GM12878 (cell line): ENCODE measurements around the gene ATP13A5. TPM values are rescaled to one million over a fixed set of nuclear protein-coding genes. Genes with fewer than 3 reads are reported as not detected.

Experiments used
- ATAC-seq: fragments of 200-7000 bp; cut with Tn5 transposase; 3 replicates; pipeline ENCODE4 v1.9.1; 2020; ENCODE audit warnings: mild to moderate bottlenecking, moderate library complexity
- BruUV-seq: library from RNA; stranded (reverse); fragments of 400-500 nt; replicated peaks from 2 replicates; lab custom pipeline; 2021; lab: Mats Ljungman, UMichigan
- CTCF ChIA-PET: fragments of 300-600 bp; sonication (Branson Sonifier 250); formaldehyde crosslinking; extraction: SDS; loops from one replicate; lab custom pipeline; 2021; ENCODE audit warnings: inconsistent platforms; lab: Yijun Ruan, JAX
- POLR2A ChIA-PET: fragments of 350-600 bp; formaldehyde crosslinking; extraction: SDS; loops from one replicate; lab custom pipeline; 2021; ENCODE audit warnings: inconsistent platforms; lab: Charles Lee
- RAD21 ChIA-PET: fragments of 300-600 bp; sonication (Branson Sonifier 250); formaldehyde crosslinking; loops from one replicate; lab custom pipeline; 2023; ENCODE audit warnings: antibody characterized with exemption; ENCODE audit not compliant: unreplicated experiment; lab: Charles Lee
- SMC1A ChIA-PET: fragments of 300-600 bp; sonication (Branson Sonifier 250); formaldehyde crosslinking; loops from one replicate; lab custom pipeline; 2023; ENCODE audit not compliant: unreplicated experiment, uncharacterized antibody; lab: Charles Lee
- DNase-seq: peaks from one replicate; pipeline ENCODE4 v3.0.0-alpha.2; 2011; ENCODE audit warnings: low read depth, low spot score
- FAIRE-seq: peaks from 3 replicates; lab custom pipeline; 2011; peaks lifted over from hg19 to GRCh38; lab: Jason Lieb, UNC
- H2AFZ ChIP-seq: 2 replicates; pipeline ENCODE4 v1.6.0; 2011; ENCODE audit warnings: low read depth, low read length, control low read depth; ENCODE audit not compliant: control insufficient read depth
- H3K27ac ChIP-seq: 2 replicates; pipeline ENCODE4 v1.5.1; 2011; ENCODE audit warnings: control low read depth; ENCODE audit not compliant: control insufficient read depth, insufficient read depth
- H3K27me3 ChIP-seq, 2 experiments: replicated peaks in 1 of 2; 2 replicates each; pipeline versions ENCODE4 v1.6.0 to v1.6.1; 2011; ENCODE audit warnings: low read length in 1 of 2; ENCODE audit not compliant: control insufficient read depth in 2 of 2, insufficient read depth in 2 of 2
- H3K36me3 ChIP-seq, 2 experiments: 2 replicates each; pipeline ENCODE4 v1.5.1; 2011; ENCODE audit warnings: low read length in 1 of 2; ENCODE audit not compliant: control insufficient read depth in 2 of 2, insufficient read depth in 2 of 2
- H3K4me1 ChIP-seq: 2 replicates; pipeline ENCODE4 v1.6.1; 2011; ENCODE audit warnings: mild to moderate bottlenecking, low read length, moderate library complexity, mixed read lengths; ENCODE audit not compliant: control insufficient read depth, insufficient read depth
- H3K4me2 ChIP-seq: 2 replicates; pipeline ENCODE4 v1.6.0; 2011; ENCODE audit warnings: control low read depth; ENCODE audit not compliant: control insufficient read depth, insufficient read depth
- H3K4me3 ChIP-seq: fragments of 200-600 bp; sonication (generic); 2 replicates; pipeline ENCODE4 v1.5.1; 2016
- H3K79me2 ChIP-seq: 2 replicates; pipeline ENCODE4 v1.6.0; 2011; ENCODE audit warnings: low read length; ENCODE audit not compliant: control insufficient read depth, insufficient read depth
- H3K9ac ChIP-seq: 2 replicates; pipeline ENCODE4 v1.8.0; 2011; ENCODE audit warnings: low read length, control low read depth, mixed read lengths; ENCODE audit not compliant: control insufficient read depth, insufficient read depth
- H3K9me3 ChIP-seq: replicated peaks from 3 replicates; pipeline ENCODE4 v1.5.1; 2011; ENCODE audit warnings: mild to moderate bottlenecking, low read length; ENCODE audit not compliant: control insufficient read depth, insufficient read depth
- H4K20me1 ChIP-seq: 2 replicates; pipeline ENCODE4 v1.6.0; 2011; ENCODE audit not compliant: control insufficient read depth, insufficient read depth
- CHD2 ChIP-seq: IDR thresholded peaks from 2 replicates; pipeline ENCODE4 v1.6.1; 2011; ENCODE audit warnings: low read depth, low read length, improper control_type of control experiment, borderline replicate concordance
- CHD4 ChIP-seq: fragments of 200-600 bp; sonication (generic); IDR thresholded peaks from 2 replicates; pipeline ENCODE4 v1.6.1; 2016; ENCODE audit warnings: mild to moderate bottlenecking
- ESRRA ChIP-seq: IDR thresholded peaks from 2 replicates; pipeline ENCODE4 v1.6.1; 2012; ENCODE audit warnings: mild to moderate bottlenecking, low read length, improper control_type of control experiment
- FOXK2 ChIP-seq: fragments of 450-650 bp; IDR thresholded peaks from 2 replicates; pipeline ENCODE4 v1.6.1; 2017; ENCODE audit warnings: mild to moderate bottlenecking, moderate library complexity
- HDAC2 ChIP-seq: fragments of 200-600 bp; sonication (generic); IDR thresholded peaks from 2 replicates; pipeline ENCODE4 v1.6.1; 2017
- KDM1A ChIP-seq: fragments of 200-600 bp; sonication (generic); IDR thresholded peaks from 2 replicates; pipeline ENCODE4 v1.6.1; 2016; ENCODE audit warnings: borderline replicate concordance
- MEF2A ChIP-seq: IDR thresholded peaks from 2 replicates; pipeline ENCODE4 v1.6.1; 2011; ENCODE audit warnings: low read depth, mild to moderate bottlenecking, low read length, moderate library complexity; ENCODE audit not compliant: insufficient read depth
- RAD21 ChIP-seq: IDR thresholded peaks from 2 replicates; pipeline ENCODE4 v1.6.1; 2011; ENCODE audit warnings: mild to moderate bottlenecking, low read depth, low read length, moderate library complexity; ENCODE audit not compliant: insufficient read depth
- RBBP5 ChIP-seq: fragments of 200-600 bp; sonication (generic); conservative IDR thresholded peaks from 2 replicates; pipeline ENCODE4 v1.6.1; 2016
- ZNF274 ChIP-seq: IDR thresholded peaks from one replicate; pipeline ENCODE4 v1.8.0; 2011; ENCODE audit not compliant: insufficient read length, insufficient read depth
- ZZZ3 ChIP-seq: IDR thresholded peaks from 2 replicates; pipeline ENCODE4 v1.6.1; 2011; ENCODE audit warnings: low read depth; ENCODE audit not compliant: control insufficient read depth, insufficient read length
- WGBS: methylation state at CpG from one replicate; pipeline ENCODE4 v1.1.6; 2016; ENCODE audit warnings: low lambda C conversion rate; ENCODE audit not compliant: insufficient replicate concordance, insufficient coverage; ENCODE audit errors: missing lambda C conversion rate; 5-methylcytosine and 5-hydroxymethylcytosine counted together
- in situ Hi-C: fragments of 300-500 bp; cut with MboI; formaldehyde crosslinking; loops from 9 replicates; pipeline ENCODE4 v1.14.3; 2018; ENCODE audit warnings: mixed read lengths
- intact Hi-C: fragments of 100-400 bp; cut with micrococcal nuclease; formaldehyde crosslinking; loops from one replicate; pipeline ENCODE4 v1.14.2; 2022; ENCODE audit not compliant: unreplicated experiment
- polyA plus RNA-seq, 11 experiments: library from polyadenylated mRNA; depleted of rRNA in 4 of 11; unstranded in 6 of 11; stranded (reverse) in 5 of 11; fragments of >200 nt; fragmentation: Nextera tagmentation in 4 of 11; fragmentation: Illumina TruSeq in 1 of 11; extraction: Ambion mirVana in 4 of 11; extraction: Trizol in 1 of 11; gene quantifications; 1 replicate in 1 of 11; 2 replicates in 10 of 11; pipeline versions ENCODE4 v1.2.1 to v1.2.3, GENCODE V29; 2011 to 2016; ENCODE audit warnings: inconsistent platforms in 2 of 11, missing spikeins in 2 of 11, low read depth in 1 of 11
- total RNA-seq, 4 experiments: library from RNA; depleted of rRNA in 3 of 4; stranded (reverse); fragments of >200 nt in 3 of 4; fragmentation: Illumina TruSeq in 1 of 4; extraction: Trizol in 1 of 4; gene quantifications; 2 replicates each; pipeline versions ENCODE4 v1.2.1 to v1.2.3, GENCODE V29; 2013 to 2021
- TF ChIP-seq, protein P1 (sequence below): fragments of 450-650 bp; IDR thresholded peaks from 2 replicates; pipeline ENCODE4 v1.6.1; 2017; ENCODE audit warnings: mild to moderate bottlenecking, moderate library complexity

ATP13A5 gene
- total and polyA plus RNA-seq, 10 of the 15 experiments (the other 5 are each of a cell fraction or from before 2014, with no cell fraction given), result not detected

DNA sequence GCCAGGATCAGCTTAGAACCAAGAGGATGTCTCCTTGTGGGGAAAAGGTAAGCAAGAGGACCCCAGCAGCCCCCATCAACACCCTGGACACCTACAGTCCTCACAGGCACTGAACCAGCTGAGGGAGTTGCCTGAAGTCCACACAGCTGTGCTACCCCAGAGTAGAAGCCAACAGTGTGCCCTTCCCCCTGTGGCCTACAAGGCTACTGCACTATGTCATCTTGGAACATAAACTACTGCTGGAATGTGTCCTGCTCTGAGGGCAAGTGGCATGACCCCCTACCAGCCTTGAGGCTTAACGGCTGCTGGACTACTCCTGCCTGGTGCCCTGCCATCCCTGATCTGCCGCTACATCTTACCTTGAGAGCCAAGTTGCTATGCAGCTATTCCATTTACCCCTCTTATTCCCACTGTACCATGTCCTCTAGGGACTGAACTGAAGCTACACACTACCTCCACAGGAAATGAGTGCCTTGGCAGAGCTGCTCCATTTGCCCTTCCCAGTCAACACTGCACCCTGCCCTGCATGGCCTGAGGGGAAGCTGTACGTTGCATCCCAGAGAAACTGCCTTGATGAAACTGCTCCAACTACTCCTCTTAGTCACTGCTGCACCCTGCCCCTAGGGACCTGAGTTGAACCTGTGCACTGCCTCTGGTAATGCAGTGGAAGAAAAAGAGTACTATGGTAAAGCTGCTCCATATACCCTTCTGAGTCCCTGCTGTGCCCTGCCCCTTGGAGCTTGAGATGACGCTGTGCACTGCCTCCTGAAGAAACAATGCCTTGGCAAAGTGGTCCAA lies 40.2 kb upstream of the ATP13A5 start:
- no peak overlapping the region for H3K4me2 ChIP-seq
- ATAC-seq (no peak), DNase-seq (no peak)
- H4K20me1 ChIP-seq, result no peaks in the 10 kb centered on the region
- H3K4me3 ChIP-seq, result no peak overlapping the region
- CTCF ChIA-PET, result no interaction called here
- no peaks in the 10 kb centered on the region for H3K27me3 ChIP-seq
- no peaks in the 10 kb centered on the region for H3K4me1 ChIP-seq
- H3K9ac ChIP-seq, result no peak overlapping the region
- no peaks in the 10 kb centered on the region for H3K9me3 ChIP-seq
- no peak overlapping the region for H3K27ac ChIP-seq
- BruUV-seq, result no TSS peak
- SMC1A ChIA-PET, result interaction anchor here (0.6 kb wide), 1 partner anchor 13 kb away, joined by 3 read pairs; no protein-coding TSS in a partner anchor
- intact Hi-C loops, result no loop called here
- RAD21 ChIA-PET, result no interaction called here
- TF ChIP-seq FOXK2 (no peak), ZNF274 (no peak), KDM1A (no peak), ESRRA (no peak), CHD2 (no peak)
- TF ChIP-seq, all 136 proteins: peak for 0
- POLR2A ChIA-PET, result no interaction called here
- Histone ChIP-seq H2AFZ (no peak overlapping the region), H3K79me2 (no peaks in the 10 kb centered on the region), H3K36me3 (no peaks in the 10 kb centered on the region)
- 46% methylated on average over 4 of the region's 4 CpGs for WGBS
- in situ Hi-C loops, result no loop called here
- FAIRE-seq, result no peak

DNA sequence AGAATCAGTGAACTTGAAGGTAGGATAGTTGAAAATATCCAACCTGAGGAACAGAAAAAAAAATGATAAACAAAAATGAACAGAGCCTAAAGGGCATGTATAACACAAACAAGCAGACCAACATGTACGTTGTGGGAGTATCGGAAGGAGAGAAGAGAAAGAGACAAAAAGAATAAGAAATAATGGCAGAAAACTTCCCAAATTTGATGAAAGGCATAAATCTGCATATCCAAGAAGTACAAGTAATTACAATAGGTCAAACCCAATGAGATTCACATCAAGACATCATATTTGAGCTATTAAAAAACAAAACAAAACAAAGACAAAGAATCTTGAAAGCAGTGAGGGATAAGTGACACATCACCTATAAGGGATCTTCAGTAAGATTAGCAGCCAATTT lies 38.1 kb upstream of the ATP13A5 start:
- Histone ChIP-seq H2AFZ (no peak overlapping the region), H3K4me2 (no peak overlapping the region), H3K36me3 (no peaks in the 10 kb centered on the region), H3K9ac (no peak overlapping the region), H3K9me3 (no peaks in the 10 kb centered on the region), H4K20me1 (no peaks in the 10 kb centered on the region), H3K27me3 (no peaks in the 10 kb centered on the region), H3K27ac (no peak overlapping the region), H3K4me3 (no peak overlapping the region), H3K79me2 (no peaks in the 10 kb centered on the region), H3K4me1 (no peaks in the 10 kb centered on the region)
- ChIA-PET CTCF (no interaction called here), POLR2A (no interaction called here), RAD21 (no interaction called here), SMC1A (no interaction called here)
- WGBS, result 43% methylated on average over 2 of the region's 2 CpGs
- intact Hi-C loops (no loop called here), in situ Hi-C loops (no loop called here)
- ATAC-seq, result no peak
- no TSS peak for BruUV-seq
- no peak for DNase-seq
- no peak for FAIRE-seq
- TF ChIP-seq RAD21, result no peak
- TF ChIP-seq, protein P1, sequence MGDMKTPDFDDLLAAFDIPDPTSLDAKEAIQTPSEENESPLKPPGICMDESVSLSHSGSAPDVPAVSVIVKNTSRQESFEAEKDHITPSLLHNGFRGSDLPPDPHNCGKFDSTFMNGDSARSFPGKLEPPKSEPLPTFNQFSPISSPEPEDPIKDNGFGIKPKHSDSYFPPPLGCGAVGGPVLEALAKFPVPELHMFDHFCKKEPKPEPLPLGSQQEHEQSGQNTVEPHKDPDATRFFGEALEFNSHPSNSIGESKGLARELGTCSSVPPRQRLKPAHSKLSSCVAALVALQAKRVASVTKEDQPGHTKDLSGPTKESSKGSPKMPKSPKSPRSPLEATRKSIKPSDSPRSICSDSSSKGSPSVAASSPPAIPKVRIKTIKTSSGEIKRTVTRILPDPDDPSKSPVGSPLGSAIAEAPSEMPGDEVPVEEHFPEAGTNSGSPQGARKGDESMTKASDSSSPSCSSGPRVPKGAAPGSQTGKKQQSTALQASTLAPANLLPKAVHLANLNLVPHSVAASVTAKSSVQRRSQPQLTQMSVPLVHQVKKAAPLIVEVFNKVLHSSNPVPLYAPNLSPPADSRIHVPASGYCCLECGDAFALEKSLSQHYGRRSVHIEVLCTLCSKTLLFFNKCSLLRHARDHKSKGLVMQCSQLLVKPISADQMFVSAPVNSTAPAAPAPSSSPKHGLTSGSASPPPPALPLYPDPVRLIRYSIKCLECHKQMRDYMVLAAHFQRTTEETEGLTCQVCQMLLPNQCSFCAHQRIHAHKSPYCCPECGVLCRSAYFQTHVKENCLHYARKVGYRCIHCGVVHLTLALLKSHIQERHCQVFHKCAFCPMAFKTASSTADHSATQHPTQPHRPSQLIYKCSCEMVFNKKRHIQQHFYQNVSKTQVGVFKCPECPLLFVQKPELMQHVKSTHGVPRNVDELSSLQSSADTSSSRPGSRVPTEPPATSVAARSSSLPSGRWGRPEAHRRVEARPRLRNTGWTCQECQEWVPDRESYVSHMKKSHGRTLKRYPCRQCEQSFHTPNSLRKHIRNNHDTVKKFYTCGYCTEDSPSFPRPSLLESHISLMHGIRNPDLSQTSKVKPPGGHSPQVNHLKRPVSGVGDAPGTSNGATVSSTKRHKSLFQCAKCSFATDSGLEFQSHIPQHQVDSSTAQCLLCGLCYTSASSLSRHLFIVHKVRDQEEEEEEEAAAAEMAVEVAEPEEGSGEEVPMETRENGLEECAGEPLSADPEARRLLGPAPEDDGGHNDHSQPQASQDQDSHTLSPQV, result no peak
- TF ChIP-seq HDAC2, result no peak
- TF ChIP-seq CHD4, result no peak
- TF ChIP-seq MEF2A, result no peak
- no peak for TF ChIP-seq RBBP5
- TF ChIP-seq ZZZ3, result no peak
